Vagina (tissue), 2 donors: ENCODE measurements around the gene IVD. TPM values are rescaled to one million over a fixed set of nuclear protein-coding genes. Genes with fewer than 3 reads are reported as not detected.

Source experiments
- DNase-seq, 2 donors: peaks; one replicate each; pipeline ENCODE4 v3.0.0-alpha.2; 2017; ENCODE audit errors: extremely low spot score in 2 of 2
- H3K27ac ChIP-seq: fragments of 200-600 bp; sonication (generic); one replicate; pipeline ENCODE4 v1.5.1; 2019
- H3K27me3 ChIP-seq: fragments of 200-600 bp; sonication (generic); one replicate; pipeline ENCODE4 v1.5.1; 2019
- H3K36me3 ChIP-seq, 2 donors: fragments of 200-600 bp; sonication (generic); one replicate each; pipeline ENCODE4 v1.5.1; 2017 to 2019
- H3K4me1 ChIP-seq: fragments of 200-600 bp; sonication (generic); one replicate; pipeline ENCODE4 v1.5.1; 2019
- H3K4me3 ChIP-seq, 2 donors: fragments of 200-600 bp; sonication (generic); 1 replicate in 1 of 2; 2 replicates in 1 of 2; pipeline ENCODE4 v1.5.1; 2016 to 2019
- H3K9me3 ChIP-seq: fragments of 200-600 bp; sonication (generic); one replicate; pipeline ENCODE4 v1.5.1; 2019
- CTCF ChIP-seq, 3 experiments: fragments of 450-650 bp in 2 of 3; fragments of 200-600 bp in 1 of 3; sonication (generic) in 1 of 3; IDR thresholded peaks; one replicate each; pipeline ENCODE4 v1.5.1; 2017 to 2019; ENCODE audit warnings: antibody characterized with exemption in 3 of 3, mild to moderate bottlenecking in 2 of 3, moderate library complexity in 2 of 3
- POLR2A ChIP-seq, 2 donors: fragments of 450-650 bp; IDR thresholded peaks; one replicate each; pipeline ENCODE4 v1.6.1; 2017; ENCODE audit warnings: antibody characterized with exemption in 2 of 2, mild to moderate bottlenecking in 2 of 2, moderate library complexity in 2 of 2
- POLR2AphosphoS5 ChIP-seq, 2 donors: sonication (generic); formaldehyde crosslinking; IDR thresholded peaks; one replicate each; pipeline ENCODE4 v1.9.0; 2017; ENCODE audit warnings: antibody characterized with exemption in 2 of 2, mild to moderate bottlenecking in 2 of 2, low read depth in 1 of 2; ENCODE audit not compliant: insufficient read depth in 1 of 2
- intact Hi-C: fragments of 100-400 bp; cut with DNase I; formaldehyde crosslinking; loops from one replicate; pipeline ENCODE4 v1.15.1; 2023
- total RNA-seq: library from RNA; depleted of rRNA; stranded (reverse); fragments of >200 nt; gene quantifications from one replicate; pipeline ENCODE4 v1.2.3, GENCODE V29; 2016

The IVD gene
- total RNA-seq, 1 donor from 2014 or later: 30.4 TPM

GRCh38 chr15:40420793-40421192, 15.2 kb downstream of the IVD start:
- Histone ChIP-seq H3K36me3 (no peaks in the 10 kb centered on the region), H3K4me1 (peaks cover 11% of the 10 kb centered on the region), H3K27ac (no peak overlapping the region), H3K9me3 (no peaks in the 10 kb centered on the region), H3K4me3 (no peak overlapping the region), H3K27me3 (no peaks in the 10 kb centered on the region)
- no peak for DNase-seq
- intact Hi-C loops: loop anchor here (5.0 to 10.0 kb wide), 2 partner anchors 76 to 138 kb away; partner anchors contain the start of genes ANKRD63 and CCDC9B
- TF ChIP-seq POLR2AphosphoS5 (IDR thresholded peaks at IDR 0.05; ENCODE audit: insufficient read depth in 1 of 2, low read depth in 1 of 2) (no peak), POLR2A (IDR thresholded peaks at IDR 0.05) (no peak), CTCF (IDR thresholded peaks at IDR 0.05) (no peak)

GRCh38 chr15:40421246-40422157, 15.9 kb downstream of the IVD start:
- H3K36me3 ChIP-seq: no peaks in the 10 kb centered on the region
- H3K4me1 ChIP-seq: peaks cover 11% of the 10 kb centered on the region
- intact Hi-C loops: loop anchor here (5.0 to 10.0 kb wide), 2 partner anchors 77 to 139 kb away; partner anchors contain the start of genes ANKRD63 and CCDC9B
- no peak for DNase-seq
- no peaks in the 10 kb centered on the region for H3K27me3 ChIP-seq
- no peaks in the 10 kb centered on the region for H3K9me3 ChIP-seq
- H3K27ac ChIP-seq: no peak overlapping the region
- peak; percentile 78 to 91 (median 90) for TF ChIP-seq CTCF (IDR thresholded peaks at IDR 0.05)
- TF ChIP-seq POLR2AphosphoS5 (IDR thresholded peaks at IDR 0.05; ENCODE audit: insufficient read depth in 1 of 2, low read depth in 1 of 2): peak in 1 of 2 donors; percentile 39
- TF ChIP-seq POLR2A (IDR thresholded peaks at IDR 0.05): no peak
- no peak overlapping the region for H3K4me3 ChIP-seq

GRCh38 chr15:40424483-40425115, 19.0 kb downstream of the IVD start:
- no peak for TF ChIP-seq POLR2A (IDR thresholded peaks at IDR 0.05)
- TF ChIP-seq POLR2AphosphoS5 (IDR thresholded peaks at IDR 0.05; ENCODE audit: insufficient read depth in 1 of 2, low read depth in 1 of 2): no peak
- TF ChIP-seq CTCF (IDR thresholded peaks at IDR 0.05): no peak
- no peaks in the 10 kb centered on the region for H3K36me3 ChIP-seq
- no peaks in the 10 kb centered on the region for H3K9me3 ChIP-seq
- H3K27ac ChIP-seq: no peak overlapping the region
- no peak for DNase-seq
- H3K4me1 ChIP-seq: peaks cover 11% of the 10 kb centered on the region
- H3K27me3 ChIP-seq: no peaks in the 10 kb centered on the region
- no peak overlapping the region for H3K4me3 ChIP-seq
- intact Hi-C loops: loop anchor here (5.0 to 10.0 kb wide), 2 partner anchors 80 to 142 kb away; partner anchors contain the start of genes ANKRD63 and CCDC9B

- no peak for DNase-seq
- intact Hi-C loops: loop anchor here (10.0 kb wide), 1 partner anchor 81 kb away; the partner anchor contains the start of gene CCDC9B
- TF ChIP-seq CTCF (IDR thresholded peaks at IDR 0.05): no peak
- no peak for TF ChIP-seq POLR2A (IDR thresholded peaks at IDR 0.05)
- TF ChIP-seq POLR2AphosphoS5 (IDR thresholded peaks at IDR 0.05; ENCODE audit: insufficient read depth in 1 of 2, low read depth in 1 of 2): no peak
- H3K27ac ChIP-seq: no peak overlapping the region
- H3K9me3 ChIP-seq: no peaks in the 10 kb centered on the region
- H3K27me3 ChIP-seq: no peaks in the 10 kb centered on the region
- H3K36me3 ChIP-seq: no peaks in the 10 kb centered on the region
- no peak overlapping the region for H3K4me3 ChIP-seq
- H3K4me1 ChIP-seq: peaks cover 11% of the 10 kb centered on the region
Observed at GRCh38 chr15:40425681-40426080, 20.1 kb downstream of the IVD start.
